HuH-7 (cell line): ENCODE results near the gene FAM98B.

ENCODE experiments used
- DNase-seq: peaks from one replicate; pipeline ENCODE4 v3.0.0; 2011; ENCODE audit warnings: low spot score

Gene FAM98B

DNA sequence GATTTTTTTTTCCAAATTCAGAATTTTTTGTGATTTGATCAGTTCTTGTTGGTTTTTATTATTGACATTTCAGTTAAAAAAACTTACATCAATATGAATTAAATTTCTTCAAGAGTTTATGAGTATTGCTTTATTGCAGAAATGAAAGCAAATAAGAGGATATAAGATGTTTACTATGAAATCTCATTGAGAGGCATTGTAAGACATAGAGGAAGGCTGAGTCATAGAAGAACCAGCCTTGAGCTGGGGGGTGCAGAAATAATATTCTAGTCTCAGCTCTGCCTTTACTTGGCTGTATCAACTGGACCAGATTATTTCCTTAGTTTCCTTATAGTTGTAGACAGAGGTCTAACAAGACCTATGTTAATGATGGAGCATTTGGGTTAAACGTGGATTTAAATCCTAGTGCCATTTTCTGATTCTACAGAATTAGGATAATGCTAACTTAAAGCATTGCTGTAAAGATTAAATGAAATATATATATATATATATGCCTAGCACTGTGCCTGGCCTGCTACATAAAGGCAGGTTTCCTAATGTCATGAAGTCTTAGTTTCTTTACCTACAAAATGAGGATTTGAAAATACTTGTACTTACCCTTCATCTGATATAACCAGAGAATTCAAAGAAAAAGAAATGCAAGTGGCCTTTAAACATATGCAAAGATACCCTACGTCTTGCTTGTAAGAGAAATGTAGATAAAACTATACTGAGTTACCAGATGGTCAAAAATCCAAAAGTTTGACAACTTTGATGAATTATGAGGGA lies 7.3 kb downstream of the FAM98B start:
- no peak for DNase-seq

DNA sequence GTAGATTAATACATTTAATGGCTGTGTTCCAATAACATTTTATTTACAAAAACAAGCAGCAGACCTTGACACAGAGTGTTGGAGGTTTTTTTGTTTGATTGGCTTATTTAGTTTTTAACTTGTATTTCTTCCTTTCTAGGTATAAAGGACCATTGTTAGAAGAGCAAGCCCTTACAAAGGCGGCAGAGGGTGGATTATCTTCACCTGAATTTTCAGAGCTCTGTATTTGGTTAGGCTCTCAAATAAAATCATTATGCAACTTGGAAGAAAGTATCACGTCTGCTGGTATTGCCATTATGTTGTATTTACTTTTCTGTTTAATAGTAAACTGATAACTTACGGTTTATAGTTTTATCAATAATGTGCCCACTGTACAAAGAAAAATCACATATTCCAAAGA lies 10.0 kb downstream of the FAM98B start:
- no peak for DNase-seq

DNA sequence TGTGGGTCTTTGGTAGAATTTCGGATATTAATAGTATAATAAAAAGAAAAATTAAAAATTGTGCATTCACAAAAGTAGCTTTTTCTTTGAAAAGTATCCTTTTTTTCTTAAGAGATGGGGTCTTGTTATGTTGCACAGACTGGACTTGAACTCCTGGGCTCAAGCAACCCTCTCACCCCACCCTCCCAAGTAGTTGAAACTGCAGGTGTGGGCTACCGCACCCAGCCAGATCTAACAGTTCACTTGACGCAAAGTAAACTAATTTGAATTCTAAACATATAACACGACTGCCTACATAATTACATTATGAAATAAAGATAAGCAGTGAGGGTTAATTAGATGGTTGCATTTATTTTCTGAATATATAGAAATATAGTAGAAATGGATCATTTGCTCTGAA lies 10.7 kb downstream of the FAM98B start:
- no peak for DNase-seq

DNA sequence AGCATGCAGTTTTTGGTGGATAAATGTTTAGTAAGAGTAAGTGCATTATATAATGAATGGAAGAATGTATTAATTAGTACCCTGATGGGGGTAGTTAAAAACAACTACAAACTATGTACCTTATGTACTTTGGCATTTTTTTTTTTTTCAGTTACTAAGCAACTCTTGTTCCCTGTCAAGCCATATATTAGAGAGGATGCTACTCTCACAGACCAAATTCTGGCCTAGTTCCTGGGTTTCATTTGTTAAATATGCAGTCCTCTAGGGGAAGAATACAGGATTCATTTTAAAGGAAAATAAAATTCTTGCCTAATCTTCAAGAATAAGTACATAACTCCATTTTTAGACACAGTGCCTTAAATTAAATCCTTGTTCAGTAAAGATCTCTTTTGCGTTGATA lies 16.9 kb downstream of the FAM98B start:
- DNase-seq, result no peak

DNA sequence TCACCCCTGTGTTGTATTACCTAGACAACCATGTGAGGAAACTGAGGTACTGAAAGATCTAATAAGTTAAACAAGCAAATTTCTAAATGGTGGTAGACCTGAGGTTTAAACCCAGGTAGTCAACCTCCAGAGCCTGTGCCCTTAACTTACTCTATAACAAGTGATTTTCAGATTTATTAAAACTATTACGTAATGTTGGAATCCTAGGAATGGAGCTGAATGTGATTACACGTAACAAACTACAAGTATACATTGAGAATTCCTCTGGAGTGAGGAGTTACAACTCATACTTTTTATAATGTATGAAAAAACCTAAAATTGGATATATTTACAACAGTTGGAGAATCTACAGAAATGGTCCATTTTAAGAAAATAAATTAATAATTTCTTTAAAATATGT lies 18.0 kb downstream of the FAM98B start:
- no peak for DNase-seq

DNA sequence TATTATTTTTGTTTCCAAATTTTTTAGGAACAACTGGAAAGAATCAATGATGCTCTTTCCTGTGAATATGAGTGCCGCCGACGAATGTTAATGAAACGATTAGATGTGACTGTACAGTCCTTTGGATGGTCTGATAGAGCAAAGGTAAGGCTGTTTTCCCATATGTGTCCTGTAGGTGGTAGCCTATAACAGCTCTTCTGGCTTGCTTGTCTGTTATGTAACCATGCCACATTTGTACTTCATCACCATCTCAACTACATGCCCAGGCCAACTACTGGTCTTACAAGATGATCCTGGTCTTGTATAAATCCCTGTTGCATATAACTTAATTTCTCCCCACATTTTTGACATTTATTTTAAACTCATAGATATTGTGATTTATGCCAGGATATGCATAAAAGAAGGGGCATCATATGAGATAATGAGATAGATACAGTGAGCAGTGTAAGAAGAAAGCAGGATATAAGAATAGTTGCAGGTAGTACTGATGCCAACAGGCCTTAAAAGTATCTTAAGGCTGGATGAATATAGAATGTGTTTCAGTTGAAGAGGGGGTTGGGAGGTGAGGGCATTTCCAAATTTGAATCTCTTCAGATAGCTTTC lies 20.3 kb downstream of the FAM98B start:
- peak; percentile 13 for DNase-seq

DNA sequence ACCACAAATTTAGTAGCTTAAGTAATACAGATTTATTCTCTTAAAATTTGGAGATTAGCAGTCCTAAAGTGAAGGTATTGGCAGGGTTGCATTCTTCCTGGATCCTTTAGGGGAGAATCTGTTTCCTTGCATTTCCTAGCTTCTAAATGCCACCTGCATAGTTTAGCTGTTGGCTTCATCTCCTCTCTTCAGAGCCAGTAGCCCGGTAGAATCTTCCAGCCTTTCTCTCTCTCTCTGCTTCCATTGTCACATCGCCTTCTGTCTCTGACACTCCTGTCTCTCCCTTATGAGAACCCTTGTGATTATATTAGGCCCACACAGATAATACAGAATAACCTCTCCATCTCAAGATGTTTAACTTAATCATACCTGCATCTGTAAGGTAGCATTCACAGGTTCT lies 21.4 kb downstream of the FAM98B start:
- DNase-seq, result no peak

DNA sequence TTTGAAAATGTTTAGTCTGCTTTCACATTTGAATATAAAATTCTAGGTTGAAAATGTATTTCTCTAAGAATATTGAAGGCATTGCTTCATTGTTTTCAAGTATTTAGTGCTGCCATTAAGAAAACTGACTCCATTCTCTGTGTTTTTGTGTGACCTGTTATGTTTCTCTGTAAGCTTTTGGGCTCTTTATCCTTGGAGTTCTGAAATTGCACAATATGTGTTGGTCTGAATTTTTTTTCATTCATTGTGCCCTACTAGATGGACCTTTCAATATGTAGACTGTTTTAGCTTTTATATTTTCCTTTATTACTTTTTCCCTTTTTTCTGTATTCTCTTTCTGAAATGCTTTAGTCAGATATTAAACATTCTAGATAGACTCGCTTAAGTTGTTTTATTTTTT lies 22.2 kb downstream of the FAM98B start:
- no peak for DNase-seq

DNA sequence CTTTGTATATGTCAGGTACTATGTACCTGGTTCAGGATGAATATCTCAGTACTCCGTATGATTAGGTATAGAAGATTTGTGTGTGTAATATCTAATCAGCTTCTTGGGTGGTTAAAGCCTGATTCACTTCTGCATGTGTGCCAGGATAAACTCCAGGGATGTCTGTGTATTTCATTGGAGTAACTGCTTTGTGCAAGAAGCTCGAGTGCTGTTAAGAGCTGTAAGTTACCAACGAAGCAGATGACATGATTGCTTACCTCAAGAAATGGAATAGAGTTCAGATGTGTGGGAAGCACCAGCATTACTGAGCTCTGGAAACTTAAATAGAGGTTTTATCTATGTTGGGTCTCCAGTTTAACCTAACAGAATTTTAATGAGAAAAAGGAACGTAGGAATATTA lies 23.7 kb downstream of the FAM98B start:
- DNase-seq, result no peak

DNA sequence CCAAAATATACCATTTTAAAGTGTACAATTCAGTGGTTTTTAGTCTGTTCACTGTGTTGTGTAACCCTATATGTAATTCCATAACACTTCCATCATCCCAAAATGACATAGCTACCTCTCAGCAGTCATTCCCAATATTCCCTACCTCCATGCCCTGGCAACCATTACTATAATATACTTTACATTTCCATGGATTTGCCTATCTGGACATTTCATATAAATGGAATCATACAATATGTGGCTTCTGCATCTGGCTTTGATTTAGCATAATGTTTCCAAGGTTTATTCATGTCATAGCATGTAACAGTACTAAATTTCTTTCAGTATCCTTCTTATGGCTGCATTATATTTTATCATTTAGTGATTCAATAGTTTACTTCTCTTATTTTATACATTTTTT lies 25.3 kb downstream of the FAM98B start:
- DNase-seq, result no peak

DNA sequence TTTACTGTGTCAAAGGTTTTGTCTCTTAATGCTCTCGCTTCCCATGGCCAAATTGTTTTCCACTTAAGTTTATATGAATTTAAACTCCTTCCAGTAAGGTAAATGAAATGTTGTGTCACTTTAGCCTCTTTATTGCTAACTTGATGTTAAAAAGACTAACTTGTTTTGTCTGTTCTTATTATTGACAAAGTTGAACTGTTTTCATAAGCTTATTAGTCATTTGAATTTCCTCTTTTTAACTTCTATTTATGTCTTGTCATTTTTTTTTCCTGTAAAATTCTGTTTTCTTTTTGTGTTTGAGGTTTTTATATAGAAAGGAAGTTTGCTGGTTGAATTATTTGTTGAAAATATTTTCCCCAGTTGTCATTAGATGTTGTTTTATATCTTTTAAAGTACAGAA lies 25.8 kb downstream of the FAM98B start:
- no peak for DNase-seq

DNA sequence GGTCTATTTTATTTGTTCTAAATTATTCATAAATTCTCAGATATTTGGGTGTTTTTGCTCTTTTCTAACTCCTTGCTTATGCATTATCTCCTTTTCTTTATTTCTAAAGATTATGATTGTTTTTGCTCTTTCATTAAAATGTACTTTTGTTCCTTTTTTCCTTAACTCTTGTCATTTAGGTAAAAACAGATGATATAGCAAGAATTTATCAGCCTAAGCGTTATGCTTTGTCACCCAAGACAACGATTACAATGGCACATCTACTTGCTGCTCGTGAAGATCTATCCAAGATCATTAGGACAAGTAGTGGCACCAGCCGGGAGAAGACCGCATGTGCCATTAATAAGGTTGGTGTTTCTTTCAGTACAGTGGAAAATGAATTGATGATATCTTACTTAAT lies 27.2 kb downstream of the FAM98B start:
- DNase-seq, result no peak

DNA sequence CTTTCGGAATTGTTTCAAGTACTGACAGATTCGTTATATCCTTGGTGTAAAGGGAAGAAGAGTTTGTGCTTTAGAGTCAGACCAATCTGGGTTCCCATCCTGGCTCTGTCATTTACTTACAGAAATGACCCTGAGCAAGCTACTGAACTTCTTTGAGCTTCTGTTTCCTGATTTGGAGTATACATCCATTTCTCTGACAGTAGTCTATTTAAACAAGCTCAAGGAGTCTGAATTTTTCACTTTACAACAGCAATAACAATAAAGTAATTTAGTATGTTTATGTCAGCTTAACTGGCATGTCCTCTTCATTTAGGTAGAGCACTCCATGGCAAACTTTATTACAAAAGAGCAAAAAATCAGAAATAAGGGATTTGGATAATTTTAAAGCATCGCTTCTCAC lies 27.8 kb downstream of the FAM98B start:
- no peak for DNase-seq

DNA sequence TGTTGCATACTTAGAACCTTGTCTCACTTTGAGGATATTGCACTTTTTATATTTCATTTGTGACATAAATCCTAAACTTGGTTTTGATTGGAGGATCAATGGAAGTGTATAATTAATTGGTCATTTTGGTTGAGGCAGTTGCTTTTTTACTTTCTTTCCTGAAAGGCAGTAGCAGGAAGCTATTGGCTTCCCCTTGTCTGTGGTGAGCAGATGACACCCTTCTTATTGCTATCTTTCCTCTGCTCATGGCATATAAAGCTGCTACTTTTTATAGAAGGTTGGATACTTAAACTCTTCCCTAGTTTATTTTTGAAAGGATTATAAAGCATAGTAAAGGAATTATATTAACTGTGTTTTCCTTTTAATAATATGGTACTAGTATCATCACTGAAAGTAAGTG lies 28.6 kb downstream of the FAM98B start:
- DNase-seq, result no peak

DNA sequence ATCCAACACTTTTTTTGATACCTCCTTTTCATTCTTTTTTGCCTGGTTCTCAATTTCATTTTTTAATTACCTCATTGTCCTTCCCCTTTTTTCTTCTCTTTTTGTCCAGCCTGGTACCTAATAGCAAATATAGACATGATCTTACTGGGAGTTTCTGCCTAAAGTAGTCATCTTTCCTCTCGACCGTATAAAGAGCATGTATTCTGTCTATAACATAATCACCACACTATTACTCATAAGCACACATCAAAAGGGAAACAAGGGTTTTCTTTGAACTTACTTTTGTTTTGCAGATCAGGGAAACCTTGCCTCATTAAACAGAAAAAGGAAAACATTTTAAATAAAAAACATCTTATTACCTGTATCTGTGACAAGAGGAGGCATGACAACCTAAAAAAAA lies 33.0 kb downstream of the FAM98B start:
- no peak for DNase-seq

DNA sequence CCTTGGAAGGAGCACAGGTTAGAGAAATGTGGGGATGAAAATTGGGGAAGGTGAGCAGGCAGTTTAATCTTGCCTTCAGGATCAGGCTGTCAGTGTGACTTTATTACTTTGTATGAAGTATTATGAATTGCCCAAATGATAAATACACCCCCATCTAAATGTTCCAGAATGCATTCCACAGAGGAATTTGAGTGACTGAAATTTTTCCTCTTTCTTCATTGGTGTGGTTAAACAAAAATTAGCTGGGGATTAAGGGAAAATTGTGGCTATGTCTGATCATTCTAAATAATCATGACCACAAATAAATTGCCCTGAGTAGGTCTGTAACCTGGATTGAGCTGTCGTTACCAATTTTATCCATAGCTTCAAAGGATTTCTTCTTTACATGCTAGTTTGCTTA lies 33.5 kb downstream of the FAM98B start:
- no peak for DNase-seq

DNA sequence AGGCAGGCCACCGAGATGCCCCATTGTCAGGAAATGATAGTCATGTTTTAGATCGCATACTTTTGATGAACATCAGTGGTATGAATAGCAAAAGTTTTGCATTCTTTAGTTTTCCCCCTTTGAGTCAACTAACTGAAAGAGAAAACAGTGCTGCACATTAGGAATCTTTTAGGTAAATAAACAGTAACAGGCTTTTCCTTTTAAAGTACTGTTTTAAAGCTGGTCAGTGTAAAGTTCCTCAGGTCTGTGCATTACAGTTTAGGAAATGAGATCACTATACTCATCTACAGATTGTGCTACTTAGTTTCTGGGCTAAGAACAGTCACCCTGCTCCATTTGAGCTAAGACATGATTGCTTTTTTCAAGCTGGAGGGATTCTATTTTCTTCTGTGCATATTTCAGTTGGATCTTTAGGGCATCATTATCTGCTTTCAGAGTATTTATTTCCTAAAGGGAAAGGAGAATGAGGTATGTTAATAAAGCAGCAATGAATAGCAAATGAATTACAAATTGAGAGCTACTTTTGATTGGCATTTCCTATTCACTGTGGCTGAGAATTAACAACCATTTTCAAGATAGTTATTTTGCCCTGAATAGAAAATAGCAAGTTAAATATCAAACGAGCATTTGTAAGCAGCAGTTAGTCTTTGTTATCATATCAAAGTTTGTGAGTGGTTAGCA lies 36.5 kb downstream of the FAM98B start:
- no peak for DNase-seq

DNA sequence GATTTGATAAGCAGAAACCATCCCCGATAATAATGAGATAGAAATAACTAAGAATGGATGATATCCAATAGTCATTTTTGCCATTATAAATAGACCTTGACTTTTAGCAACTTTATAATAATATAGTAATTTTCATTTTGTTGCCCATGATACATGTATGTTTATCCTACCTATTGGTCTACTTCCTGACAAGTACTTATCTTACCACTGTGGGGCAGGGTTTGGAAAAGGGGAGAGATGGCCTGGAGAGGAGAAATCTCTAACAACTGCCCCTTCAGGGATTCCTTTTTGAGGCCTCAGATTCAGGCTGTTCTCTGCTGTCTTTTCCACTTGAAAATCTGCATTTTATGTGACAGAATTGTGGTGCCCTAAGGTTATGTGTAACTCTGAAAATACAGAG lies 42.2 kb downstream of the FAM98B start:
- DNase-seq, result no peak

DNA sequence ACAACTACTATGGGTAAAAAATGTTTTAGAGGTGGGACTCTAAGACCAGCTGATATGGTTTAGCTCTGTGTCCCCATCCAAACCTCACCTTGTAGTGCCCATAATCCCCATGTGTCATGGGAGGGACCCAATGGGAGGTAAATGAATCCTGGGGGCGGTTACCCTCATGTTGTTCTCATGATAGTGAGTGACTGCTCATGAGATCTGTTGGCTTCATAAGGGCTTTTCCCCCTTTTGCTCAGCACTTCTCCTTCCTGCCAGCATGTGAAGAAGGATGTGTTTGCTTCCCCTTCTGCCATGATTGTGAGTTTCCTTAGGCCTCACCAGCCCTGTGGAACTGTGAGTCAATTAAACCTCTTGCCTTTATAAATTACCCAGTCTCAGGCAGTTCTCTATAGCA lies 45.7 kb downstream of the FAM98B start:
- no peak for DNase-seq

DNA sequence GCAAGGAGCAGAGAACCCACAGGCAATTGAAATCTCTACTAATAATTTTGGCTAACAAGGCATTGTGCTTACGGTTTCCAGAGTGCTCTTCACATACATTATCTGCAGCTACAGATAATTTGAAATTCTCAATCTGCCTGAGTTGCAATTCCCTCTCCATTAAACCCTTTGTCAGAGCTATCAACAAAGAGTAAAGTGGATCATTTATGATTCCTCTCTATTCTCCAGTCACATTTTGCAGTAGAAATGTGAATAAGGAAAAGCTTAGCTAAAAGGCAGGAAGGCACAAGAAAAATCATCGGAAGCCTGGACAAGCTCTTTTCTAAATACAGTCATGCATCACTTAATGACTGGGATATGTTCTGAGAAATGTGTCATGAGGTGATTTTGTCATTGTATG lies 49.6 kb downstream of the FAM98B start:
- DNase-seq, result no peak

DNA sequence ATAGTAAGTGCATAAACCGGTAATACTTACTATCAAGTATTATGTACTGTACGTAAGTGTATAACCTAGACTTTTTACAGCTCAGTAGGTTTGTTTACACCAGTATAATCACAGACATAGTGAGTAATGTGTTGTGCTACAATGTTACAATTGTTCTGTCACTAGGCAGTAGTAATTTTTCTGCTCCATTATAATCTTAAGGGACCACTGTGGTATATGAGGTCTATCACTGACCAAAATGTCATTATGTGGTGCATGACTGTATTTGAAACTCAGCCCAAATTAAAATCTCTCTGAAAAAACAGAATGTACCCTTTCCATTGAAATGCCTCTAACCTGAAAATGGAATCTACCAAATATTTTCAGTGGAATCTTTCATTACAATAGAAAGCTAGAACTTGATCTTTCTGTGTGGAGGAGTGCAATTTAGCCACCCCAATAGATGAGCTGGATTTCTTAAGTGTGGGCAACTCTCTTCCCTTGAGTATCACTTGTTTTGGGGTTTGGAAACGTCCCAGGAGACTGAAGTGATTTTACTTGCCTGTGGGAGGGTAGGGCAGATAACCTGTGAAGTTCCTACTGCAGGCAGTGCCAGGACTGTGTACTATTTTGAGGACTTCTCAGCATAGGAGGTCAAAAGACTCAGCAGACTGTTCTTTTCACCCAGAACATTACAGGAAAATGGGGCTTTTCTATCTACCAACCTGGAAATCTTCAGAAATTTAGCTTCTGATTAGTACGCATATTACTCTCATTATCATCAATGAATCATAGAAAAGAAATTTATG lies 50.9 kb downstream of the FAM98B start:
- no peak for DNase-seq

DNA sequence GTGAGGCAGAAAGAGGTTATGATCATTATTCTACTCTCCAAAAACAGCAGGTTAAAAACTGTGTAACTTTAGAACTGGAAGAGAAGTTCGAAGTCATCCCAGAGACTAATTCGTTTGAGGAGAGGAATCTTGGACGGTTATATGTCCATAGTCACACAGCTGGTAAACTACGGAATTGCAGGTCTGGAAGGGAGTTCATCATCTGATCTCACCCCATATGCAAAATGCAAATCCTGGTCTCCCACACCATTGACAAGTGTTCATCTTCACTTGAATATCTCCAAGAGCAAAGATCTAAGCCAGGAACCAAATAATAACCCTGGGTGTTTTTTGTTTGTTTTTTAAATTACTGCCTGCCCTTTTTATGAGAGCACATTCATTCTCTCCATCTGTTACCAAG lies 53.1 kb downstream of the FAM98B start:
- no peak for DNase-seq

DNA sequence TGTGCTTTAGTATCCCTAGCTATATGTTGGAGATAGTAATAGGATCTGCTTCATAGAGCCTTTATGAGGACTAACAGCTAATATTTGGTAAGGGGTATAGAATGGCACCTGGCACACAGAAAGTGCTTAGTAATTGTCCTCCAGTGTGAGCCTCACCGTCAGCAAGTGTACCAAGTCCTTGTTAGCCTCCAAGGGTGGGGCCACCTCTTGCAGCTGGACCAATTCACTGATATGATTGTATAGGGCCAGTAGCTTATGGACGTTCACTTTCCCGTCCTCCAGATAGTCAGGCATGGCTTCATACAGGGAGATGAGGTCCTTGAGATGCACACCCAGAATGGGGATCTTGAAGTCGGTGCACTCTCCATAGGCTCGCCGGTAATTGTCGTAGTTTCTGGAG lies 53.6 kb downstream of the FAM98B start:
- DNase-seq, result no peak
